K562 (cell line): ENCODE measurements around the gene ADRA2B. TPM values are rescaled to one million over a fixed set of nuclear protein-coding genes. Genes with fewer than 3 reads are reported as not detected.

Experiments
- ATAC-seq: fragments of 200-7000 bp; cut with Tn5 transposase; 3 replicates; pipeline ENCODE4 v1.9.1; 2020; ENCODE audit warnings: moderate library complexity
- BruUV-seq: library from RNA; stranded (reverse); fragments of 400-500 nt; replicated peaks from 2 replicates; lab custom pipeline; 2021; lab: Mats Ljungman, UMichigan
- CTCF ChIA-PET: fragments of 300-600 bp; formaldehyde crosslinking; extraction: SDS; loops from one replicate; lab custom pipeline; 2021; ENCODE audit warnings: low intra/inter-chr PET ratio; lab: Yijun Ruan, JAX
- POLR2A ChIA-PET: fragments of 300-600, 350-650 bp; sonication (Branson Sonifier 250); formaldehyde crosslinking; extraction: SDS; loops from one replicate; lab custom pipeline; 2021; ENCODE audit warnings: antibody characterized with exemption, inconsistent platforms; lab: Yijun Ruan, JAX
- DNase-seq, 4 experiments: peaks; one replicate each; pipeline versions ENCODE4 v3.0.0 to v3.0.0-alpha.2; 2011 to 2018; ENCODE audit warnings: low spot score in 3 of 4, mixed read lengths in 3 of 4; ENCODE audit errors: extremely low read depth in 1 of 4
- FAIRE-seq: peaks from 2 replicates; lab custom pipeline; 2011; peaks lifted over from hg19 to GRCh38; lab: Jason Lieb, UNC
- H2AFZ ChIP-seq: 2 replicates; pipeline ENCODE4 v1.6.0; 2011; ENCODE audit warnings: low read depth, low read length, control low read depth, inconsistent platforms
- H3K27ac ChIP-seq: fragments of 200-600 bp; 3 replicates; pipeline ENCODE4 v1.8.0; 2011; ENCODE audit warnings: low read depth, mild to moderate bottlenecking, control low read depth, inconsistent platforms, low read length, moderate library complexity, mixed read lengths; ENCODE audit errors: extremely low read depth
- H3K27me3 ChIP-seq, 2 experiments: fragments of 300-600 bp in 1 of 2; 2 replicates in 1 of 2; 3 replicates in 1 of 2; pipeline versions ENCODE4 v1.6.0 to v1.8.0; 2011; ENCODE audit warnings: inconsistent platforms in 2 of 2, low read length in 2 of 2, mild to moderate bottlenecking in 1 of 2, mixed read lengths in 1 of 2, moderate library complexity in 1 of 2; ENCODE audit not compliant: control insufficient read depth in 2 of 2, insufficient read depth in 2 of 2
- H3K36me3 ChIP-seq: fragments of 300-600 bp; 3 replicates; pipeline ENCODE4 v1.8.0; 2011; ENCODE audit warnings: mild to moderate bottlenecking, low read length, inconsistent platforms; ENCODE audit not compliant: control insufficient read depth, insufficient read depth
- H3K4me1 ChIP-seq, 2 experiments: fragments of 200-600 bp in 1 of 2; replicated peaks in 1 of 2; 2 replicates in 1 of 2; 3 replicates in 1 of 2; pipeline versions ENCODE4 v1.5.1 to v1.8.0; 2011; ENCODE audit warnings: inconsistent platforms in 2 of 2, low read length in 2 of 2, mild to moderate bottlenecking in 1 of 2, mixed read lengths in 1 of 2, moderate library complexity in 1 of 2; ENCODE audit not compliant: control insufficient read depth in 2 of 2, insufficient read depth in 2 of 2
- H3K4me2 ChIP-seq: 2 replicates; pipeline ENCODE4 v1.6.1; 2011; ENCODE audit warnings: low read length, control low read depth, inconsistent platforms, mixed read lengths; ENCODE audit not compliant: insufficient read depth
- H3K4me3 ChIP-seq: fragments of 200-600 bp; sonication (generic), shearing (Covaris generic); 2 replicates; pipeline ENCODE4 v1.5.1; 2016; ENCODE audit warnings: control low read depth, inconsistent platforms
- H3K79me2 ChIP-seq: fragments of 200-600 bp; 3 replicates; pipeline ENCODE4 v1.8.0; 2011; ENCODE audit warnings: low read length, inconsistent platforms; ENCODE audit not compliant: control insufficient read depth, insufficient read depth
- H3K9ac ChIP-seq, 2 experiments: 2 replicates each; pipeline versions ENCODE4 v1.6.0 to v1.6.1; 2011; ENCODE audit warnings: low read depth in 2 of 2, low read length in 2 of 2, control low read depth in 1 of 2, inconsistent platforms in 1 of 2, mild to moderate bottlenecking in 1 of 2, mixed read lengths in 1 of 2; ENCODE audit not compliant: insufficient read depth in 1 of 2
- H3K9me1 ChIP-seq: one replicate; pipeline ENCODE4 v1.6.0; 2011; ENCODE audit warnings: inconsistent platforms, mild to moderate bottlenecking, low read length, moderate library complexity; ENCODE audit not compliant: control insufficient read depth, insufficient read depth
- H3K9me3 ChIP-seq: replicated peaks from 2 replicates; pipeline ENCODE4 v1.5.1; 2011; ENCODE audit warnings: low read depth, low read length, inconsistent platforms; ENCODE audit not compliant: control insufficient read depth, insufficient read depth
- H4K20me1 ChIP-seq: replicated peaks from 2 replicates; pipeline ENCODE4 v1.6.1; 2011; ENCODE audit warnings: low read length, inconsistent platforms, mixed read lengths; ENCODE audit not compliant: control insufficient read depth, insufficient read depth
- L3MBTL2 ChIP-seq: fragments of 450-650 bp; IDR thresholded peaks from 2 replicates; pipeline ENCODE4 v1.6.1; 2016; ENCODE audit warnings: mild to moderate bottlenecking, moderate library complexity
- MYC ChIP-seq, 2 experiments: fragments of 250-450 bp in 1 of 2; sonication (Bioruptor Pico) in 1 of 2; IDR thresholded peaks; 2 replicates each; pipeline versions ENCODE4 v1.5.1 to v1.6.1; 2012 to 2021; ENCODE audit warnings: low read depth in 2 of 2, borderline replicate concordance in 1 of 2, improper control_type of control experiment in 1 of 2, low read length in 1 of 2, mild to moderate bottlenecking in 1 of 2, moderate library complexity in 1 of 2
- SPI1 ChIP-seq: IDR thresholded peaks from 2 replicates; pipeline ENCODE4 v1.6.1; 2011; ENCODE audit warnings: low read depth, low read length, control low read depth, borderline replicate concordance
- WGBS: fragments of 100-300 bp; shearing (Covaris generic); methylation state at CpG from one replicate; pipeline ENCODE4 v1.1.6; 2016; ENCODE audit warnings: low coverage, mixed read lengths; ENCODE audit not compliant: insufficient coverage; ENCODE audit errors: missing lambda C conversion rate; 5-methylcytosine and 5-hydroxymethylcytosine counted together
- in situ Hi-C: fragments of 300-500 bp; cut with MboI; formaldehyde crosslinking; loops from 4 replicates; pipeline ENCODE4 v1.15.0; 2018; ENCODE audit warnings: inconsistent platforms, mixed read lengths
- intact Hi-C: fragments of 100-400 bp; cut with micrococcal nuclease; formaldehyde crosslinking; loops from 2 replicates; pipeline ENCODE4 v1.14.2; 2022
- polyA plus RNA-seq, 8 experiments: library from polyadenylated mRNA; depleted of rRNA in 4 of 8; stranded (reverse) in 5 of 8; unstranded in 3 of 8; fragments of >200 nt; fragmentation: Nextera tagmentation in 2 of 8; fragmentation: Illumina TruSeq in 1 of 8; extraction: Ambion mirVana in 2 of 8; extraction: Trizol in 1 of 8; gene quantifications; 2 replicates each; pipeline versions ENCODE4 v1.2.1 to v1.2.3, GENCODE V29; 2011 to 2014; ENCODE audit warnings: inconsistent platforms in 1 of 8, missing spikeins in 1 of 8
- total RNA-seq, 7 experiments: library from RNA; depleted of rRNA in 6 of 7; stranded (reverse); fragments of >200 nt in 6 of 7; fragmentation: Illumina TruSeq in 2 of 7; extraction: Trizol in 2 of 7; gene quantifications; 2 replicates each; pipeline versions ENCODE4 v1.2.1 to v1.2.3, GENCODE V29; 2011 to 2021; ENCODE audit warnings: low replicate concordance in 1 of 7
- TF ChIP-seq, protein P1 (sequence below), 2 experiments: fragments of 450-650 bp; IDR thresholded peaks; 2 replicates each; pipeline ENCODE4 v1.6.1; 2016
- TF ChIP-seq, protein P2 (sequence below): fragments of 450-650 bp; formaldehyde crosslinking; IDR thresholded peaks from 2 replicates; pipeline ENCODE4 v1.4.0; 2020; ENCODE audit warnings: mild to moderate bottlenecking, moderate library complexity
- TF ChIP-seq, protein P3 (sequence below): fragments of 450-650 bp; IDR thresholded peaks from 2 replicates; pipeline ENCODE4 v1.7.1; 2018; ENCODE audit warnings: mild to moderate bottlenecking, low read depth; ENCODE audit not compliant: partially characterized antibody

Gene ADRA2B
- total and polyA plus RNA-seq, 9 of the 15 experiments (the other 6 are each of a cell fraction or from before 2014, with no cell fraction given): not detected

DNA sequence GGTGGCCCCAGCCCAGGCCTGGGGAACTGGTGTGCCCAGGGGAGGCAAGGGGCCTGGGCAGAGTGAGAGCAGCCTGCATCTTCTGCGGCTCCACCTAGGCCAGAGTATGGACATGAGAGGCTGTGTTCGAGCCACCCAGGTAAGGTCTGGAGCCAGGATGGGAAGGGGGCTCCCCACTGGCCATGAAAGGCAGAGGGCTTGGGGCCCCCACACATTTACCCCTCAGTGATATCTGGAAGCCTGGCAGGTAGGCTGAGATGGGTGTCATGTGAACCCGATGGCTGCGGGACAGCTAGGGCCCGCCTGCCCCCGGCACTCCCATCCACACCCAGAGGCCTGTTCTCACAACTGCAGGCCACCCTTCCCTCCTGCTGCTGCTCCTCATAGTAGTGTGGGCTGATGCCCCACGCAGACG is 13.2 kb downstream of the ADRA2B start:
- FAIRE-seq (no peak), ATAC-seq (peak; percentile 17; the same call in 1 of the 3 replicates), DNase-seq (no peak)
- Histone ChIP-seq H4K20me1 (peaks cover 3% of the 10 kb centered on the region; the same call in 1 of the 2 replicates), H3K79me2 (no peaks in the 10 kb centered on the region), H3K27me3 (peaks cover 0 to 29% of the 10 kb centered on the region in 2 experiments; a peak in 3 of 5 replicates), H2AFZ (no peak overlapping the region), H3K9me3 (no peaks in the 10 kb centered on the region), H3K36me3 (no peaks in the 10 kb centered on the region), H3K4me1 (peaks cover 0 to 8% of the 10 kb centered on the region in 2 experiments; a peak in 1 of 5 replicates), H3K27ac (no peak overlapping the region), H3K4me3 (no peak overlapping the region), H3K4me2 (no peak overlapping the region), H3K9ac (no peak overlapping the region), H3K9me1 (no peaks in the 10 kb centered on the region)
- in situ Hi-C loops: no loop called here
- ChIA-PET POLR2A (no interaction called here), CTCF (no interaction called here)
- no TSS peak for BruUV-seq
- WGBS: 11% methylated on average over 8 of the region's 8 CpGs
- intact Hi-C loops: no loop called here
- no peak for TF ChIP-seq MYC (IDR thresholded peaks at IDR 0.05; ENCODE audit: low read depth, low read length)
- no peak for TF ChIP-seq MYC (CRISPR knock-in tag; IDR thresholded peaks at IDR 0.05; ENCODE audit: borderline replicate concordance, low read depth)
- TF ChIP-seq, protein P1, sequence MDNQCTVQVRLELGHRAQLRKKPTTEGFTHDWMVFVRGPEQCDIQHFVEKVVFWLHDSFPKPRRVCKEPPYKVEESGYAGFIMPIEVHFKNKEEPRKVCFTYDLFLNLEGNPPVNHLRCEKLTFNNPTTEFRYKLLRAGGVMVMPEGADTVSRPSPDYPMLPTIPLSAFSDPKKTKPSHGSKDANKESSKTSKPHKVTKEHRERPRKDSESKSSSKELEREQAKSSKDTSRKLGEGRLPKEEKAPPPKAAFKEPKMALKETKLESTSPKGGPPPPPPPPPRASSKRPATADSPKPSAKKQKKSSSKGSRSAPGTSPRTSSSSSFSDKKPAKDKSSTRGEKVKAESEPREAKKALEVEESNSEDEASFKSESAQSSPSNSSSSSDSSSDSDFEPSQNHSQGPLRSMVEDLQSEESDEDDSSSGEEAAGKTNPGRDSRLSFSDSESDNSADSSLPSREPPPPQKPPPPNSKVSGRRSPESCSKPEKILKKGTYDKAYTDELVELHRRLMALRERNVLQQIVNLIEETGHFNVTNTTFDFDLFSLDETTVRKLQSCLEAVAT (IDR thresholded peaks at IDR 0.05): no peak
- TF ChIP-seq, protein P2, sequence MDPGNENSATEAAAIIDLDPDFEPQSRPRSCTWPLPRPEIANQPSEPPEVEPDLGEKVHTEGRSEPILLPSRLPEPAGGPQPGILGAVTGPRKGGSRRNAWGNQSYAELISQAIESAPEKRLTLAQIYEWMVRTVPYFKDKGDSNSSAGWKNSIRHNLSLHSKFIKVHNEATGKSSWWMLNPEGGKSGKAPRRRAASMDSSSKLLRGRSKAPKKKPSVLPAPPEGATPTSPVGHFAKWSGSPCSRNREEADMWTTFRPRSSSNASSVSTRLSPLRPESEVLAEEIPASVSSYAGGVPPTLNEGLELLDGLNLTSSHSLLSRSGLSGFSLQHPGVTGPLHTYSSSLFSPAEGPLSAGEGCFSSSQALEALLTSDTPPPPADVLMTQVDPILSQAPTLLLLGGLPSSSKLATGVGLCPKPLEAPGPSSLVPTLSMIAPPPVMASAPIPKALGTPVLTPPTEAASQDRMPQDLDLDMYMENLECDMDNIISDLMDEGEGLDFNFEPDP: no peak
- TF ChIP-seq, protein P3, sequence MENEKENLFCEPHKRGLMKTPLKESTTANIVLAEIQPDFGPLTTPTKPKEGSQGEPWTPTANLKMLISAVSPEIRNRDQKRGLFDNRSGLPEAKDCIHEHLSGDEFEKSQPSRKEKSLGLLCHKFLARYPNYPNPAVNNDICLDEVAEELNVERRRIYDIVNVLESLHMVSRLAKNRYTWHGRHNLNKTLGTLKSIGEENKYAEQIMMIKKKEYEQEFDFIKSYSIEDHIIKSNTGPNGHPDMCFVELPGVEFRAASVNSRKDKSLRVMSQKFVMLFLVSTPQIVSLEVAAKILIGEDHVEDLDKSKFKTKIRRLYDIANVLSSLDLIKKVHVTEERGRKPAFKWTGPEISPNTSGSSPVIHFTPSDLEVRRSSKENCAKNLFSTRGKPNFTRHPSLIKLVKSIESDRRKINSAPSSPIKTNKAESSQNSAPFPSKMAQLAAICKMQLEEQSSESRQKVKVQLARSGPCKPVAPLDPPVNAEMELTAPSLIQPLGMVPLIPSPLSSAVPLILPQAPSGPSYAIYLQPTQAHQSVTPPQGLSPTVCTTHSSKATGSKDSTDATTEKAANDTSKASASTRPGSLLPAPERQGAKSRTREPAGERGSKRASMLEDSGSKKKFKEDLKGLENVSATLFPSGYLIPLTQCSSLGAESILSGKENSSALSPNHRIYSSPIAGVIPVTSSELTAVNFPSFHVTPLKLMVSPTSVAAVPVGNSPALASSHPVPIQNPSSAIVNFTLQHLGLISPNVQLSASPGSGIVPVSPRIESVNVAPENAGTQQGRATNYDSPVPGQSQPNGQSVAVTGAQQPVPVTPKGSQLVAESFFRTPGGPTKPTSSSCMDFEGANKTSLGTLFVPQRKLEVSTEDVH: no peak
- no peak for TF ChIP-seq L3MBTL2
- no peak for TF ChIP-seq SPI1
